DOHH2 (cell line): ENCODE data around the gene NELFB.

Experiments used
- H3F3A ChIP-seq: fragments of 200-600 bp; sonication (generic), shearing (Covaris generic); 2 replicates; pipeline ENCODE4 v1.6.0; 2016; ENCODE audit warnings: antibody characterized with exemption, mild to moderate bottlenecking; ENCODE audit not compliant: control insufficient read depth, insufficient read depth
- H3K27ac ChIP-seq: fragments of 200-600 bp; sonication (generic); 2 replicates; pipeline ENCODE4 v1.5.1; 2014; ENCODE audit warnings: low read depth, mild to moderate bottlenecking, low read length, moderate library complexity
- H3K27me3 ChIP-seq: fragments of 200-600 bp; sonication (generic); 2 replicates; pipeline ENCODE4 v1.6.1; 2014; ENCODE audit warnings: mild to moderate bottlenecking, low read length, mixed read lengths; ENCODE audit not compliant: control insufficient read depth
- H3K36me3 ChIP-seq: fragments of 200-600 bp; sonication (generic); 2 replicates; pipeline ENCODE4 v1.6.1; 2014; ENCODE audit warnings: mild to moderate bottlenecking, low read length, moderate library complexity, mixed read lengths; ENCODE audit not compliant: control insufficient read depth
- H3K4me1 ChIP-seq: fragments of 200-600 bp; sonication (generic); 2 replicates; pipeline ENCODE4 v1.6.1; 2014; ENCODE audit warnings: mild to moderate bottlenecking, low read length, mixed read lengths; ENCODE audit not compliant: control insufficient read depth
- H3K4me2 ChIP-seq: fragments of 200-600 bp; sonication (generic); 2 replicates; pipeline ENCODE4 v1.6.0; 2014; ENCODE audit warnings: mild to moderate bottlenecking, low read length, moderate library complexity
- H3K4me3 ChIP-seq: fragments of 200-600 bp; sonication (generic); 2 replicates; pipeline ENCODE4 v1.5.1; 2014; ENCODE audit warnings: mild to moderate bottlenecking, low read length, mixed read lengths
- H3K79me2 ChIP-seq: fragments of 200-600 bp; sonication (generic); 2 replicates; pipeline ENCODE4 v1.6.1; 2014; ENCODE audit warnings: mild to moderate bottlenecking, low read length, mixed read lengths; ENCODE audit not compliant: control insufficient read depth
- H3K9me2 ChIP-seq: fragments of 200-600 bp; sonication (generic); replicated peaks from 2 replicates; pipeline ENCODE4 v1.6.1; 2014; ENCODE audit warnings: mild to moderate bottlenecking, low read length, mixed read lengths; ENCODE audit not compliant: control insufficient read depth
- H3K9me3 ChIP-seq: fragments of 200-600 bp; sonication (generic); 2 replicates; pipeline ENCODE4 v1.6.1; 2014; ENCODE audit warnings: antibody characterized with exemption, low read length, mixed read lengths; ENCODE audit not compliant: control insufficient read depth, insufficient read depth
- H4K20me1 ChIP-seq: fragments of 200-600 bp; sonication (generic); 2 replicates; pipeline ENCODE4 v1.6.0; 2014; ENCODE audit warnings: low read depth, mild to moderate bottlenecking, antibody characterized with exemption, low read length, moderate library complexity; ENCODE audit not compliant: control insufficient read depth, insufficient read depth
- EZH2phosphoT487 ChIP-seq: fragments of 200-600 bp; sonication (generic); IDR thresholded peaks from 2 replicates; pipeline ENCODE4 v1.6.1; 2017; ENCODE audit warnings: borderline replicate concordance, mild to moderate bottlenecking, antibody characterized with exemption, low read length, moderate library complexity, mixed read lengths
- TF ChIP-seq, protein P1 (sequence below): fragments of 200-600 bp; sonication (generic); IDR thresholded peaks from one replicate; pipeline ENCODE4 v1.5.1; 2014; ENCODE audit warnings: antibody characterized with exemption, mild to moderate bottlenecking, low read depth, low read length; ENCODE audit not compliant: poor library complexity, severe bottlenecking

Gene NELFB

DNA sequence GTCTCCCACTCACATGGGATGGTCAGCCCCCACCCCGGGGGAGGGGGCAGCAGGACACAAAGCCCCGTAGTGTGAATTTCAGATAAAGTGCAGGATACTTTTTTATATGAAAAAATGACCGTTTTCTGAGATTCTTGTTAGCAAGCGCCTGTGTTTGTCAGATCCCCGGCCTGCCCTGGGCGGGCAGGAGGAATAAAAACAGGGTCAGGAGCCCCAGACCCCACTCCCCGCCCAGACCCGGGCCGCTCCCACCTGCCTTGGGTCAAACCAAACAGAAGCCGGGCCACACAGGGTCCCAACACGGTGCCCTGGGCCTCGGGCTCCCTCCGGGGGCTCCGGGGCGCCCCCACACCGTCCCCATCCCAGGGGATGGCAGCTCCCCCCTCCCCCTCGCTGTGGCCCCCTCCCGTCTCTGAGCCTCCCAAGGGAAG lies 60.5 kb downstream of the NELFB start:
- no peak for TF ChIP-seq EZH2phosphoT487
- TF ChIP-seq, protein P1, sequence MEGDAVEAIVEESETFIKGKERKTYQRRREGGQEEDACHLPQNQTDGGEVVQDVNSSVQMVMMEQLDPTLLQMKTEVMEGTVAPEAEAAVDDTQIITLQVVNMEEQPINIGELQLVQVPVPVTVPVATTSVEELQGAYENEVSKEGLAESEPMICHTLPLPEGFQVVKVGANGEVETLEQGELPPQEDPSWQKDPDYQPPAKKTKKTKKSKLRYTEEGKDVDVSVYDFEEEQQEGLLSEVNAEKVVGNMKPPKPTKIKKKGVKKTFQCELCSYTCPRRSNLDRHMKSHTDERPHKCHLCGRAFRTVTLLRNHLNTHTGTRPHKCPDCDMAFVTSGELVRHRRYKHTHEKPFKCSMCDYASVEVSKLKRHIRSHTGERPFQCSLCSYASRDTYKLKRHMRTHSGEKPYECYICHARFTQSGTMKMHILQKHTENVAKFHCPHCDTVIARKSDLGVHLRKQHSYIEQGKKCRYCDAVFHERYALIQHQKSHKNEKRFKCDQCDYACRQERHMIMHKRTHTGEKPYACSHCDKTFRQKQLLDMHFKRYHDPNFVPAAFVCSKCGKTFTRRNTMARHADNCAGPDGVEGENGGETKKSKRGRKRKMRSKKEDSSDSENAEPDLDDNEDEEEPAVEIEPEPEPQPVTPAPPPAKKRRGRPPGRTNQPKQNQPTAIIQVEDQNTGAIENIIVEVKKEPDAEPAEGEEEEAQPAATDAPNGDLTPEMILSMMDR = no peak
- Histone ChIP-seq H3K4me1 (peaks cover 36% of the 10 kb centered on the region), H3K27ac (no peak overlapping the region), H3K9me3 (no peaks in the 10 kb centered on the region), H4K20me1 (no peaks in the 10 kb centered on the region), H3K36me3 (no peaks in the 10 kb centered on the region), H3K4me2 (peak overlapping the region; percentile 74), H3K9me2 (no peaks in the 10 kb centered on the region), H3K27me3 (no peaks in the 10 kb centered on the region), H3K79me2 (no peaks in the 10 kb centered on the region), H3F3A (no peaks in the 10 kb centered on the region; the same call in 1 of the 2 replicates), H3K4me3 (peak overlapping the region; percentile 67)

- peak overlapping the region; percentile 5; the same call in 1 of the 2 replicates for H3K27ac ChIP-seq
Measured at GRCh38 chr9:137316012-137316981, 61.2 kb downstream of the NELFB start.

GRCh38 chr9:137317021-137317717 lies 62.0 kb downstream of the NELFB start:
- Histone ChIP-seq H3K4me1 (peaks cover 42% of the 10 kb centered on the region), H3K27me3 (no peaks in the 10 kb centered on the region), H3F3A (no peaks in the 10 kb centered on the region; the same call in 1 of the 2 replicates), H3K9me3 (no peaks in the 10 kb centered on the region), H3K27ac (no peak overlapping the region), H3K36me3 (no peaks in the 10 kb centered on the region), H3K4me3 (peak overlapping the region; percentile 67), H3K79me2 (no peaks in the 10 kb centered on the region), H4K20me1 (no peaks in the 10 kb centered on the region), H3K9me2 (no peaks in the 10 kb centered on the region), H3K4me2 (peak overlapping the region; percentile 74)
- TF ChIP-seq, protein P1 = no peak
- no peak for TF ChIP-seq EZH2phosphoT487

More at GRCh38 chr9:137316012-137316981, 61.2 kb downstream of the NELFB start:
- Histone ChIP-seq H3F3A (no peaks in the 10 kb centered on the region; the same call in 1 of the 2 replicates), H3K9me2 (no peaks in the 10 kb centered on the region), H3K4me1 (peaks cover 38% of the 10 kb centered on the region), H3K79me2 (no peaks in the 10 kb centered on the region), H4K20me1 (no peaks in the 10 kb centered on the region), H3K36me3 (no peaks in the 10 kb centered on the region), H3K9me3 (no peaks in the 10 kb centered on the region), H3K4me3 (peak overlapping the region; percentile 67), H3K27me3 (no peaks in the 10 kb centered on the region), H3K4me2 (peak overlapping the region; percentile 74)
- TF ChIP-seq, protein P1 = no peak
- TF ChIP-seq EZH2phosphoT487 = no peak
